Liver (tissue), 9 donors: ENCODE data around the gene CNTN5. TPM values are rescaled to one million over a fixed set of nuclear protein-coding genes. Genes with fewer than 3 reads are reported as not detected.

Experiments used
- DNase-seq: peaks from one replicate; pipeline ENCODE4 v3.0.0-alpha.2; 2017; ENCODE audit warnings: low spot score
- H3K27ac ChIP-seq, 2 donors: one replicate each; pipeline ENCODE4 v1.7.0; 2013; ENCODE audit warnings: inconsistent platforms in 2 of 2, low read length in 2 of 2, control low read depth in 1 of 2, low read depth in 1 of 2, mild to moderate bottlenecking in 1 of 2
- H3K27me3 ChIP-seq, 4 donors: one replicate each; pipeline versions ENCODE4 v1.6.1 to v1.7.0; 2013; ENCODE audit warnings: low read length in 3 of 4, inconsistent platforms in 1 of 4, mild to moderate bottlenecking in 1 of 4, moderate library complexity in 1 of 4; ENCODE audit not compliant: control insufficient read depth in 4 of 4, insufficient read depth in 4 of 4
- H3K36me3 ChIP-seq, 4 donors: one replicate each; pipeline versions ENCODE4 v1.6.1 to v1.7.0; 2013; ENCODE audit warnings: low read length in 3 of 4, mild to moderate bottlenecking in 3 of 4, low read depth in 1 of 4, moderate library complexity in 1 of 4; ENCODE audit not compliant: control insufficient read depth in 4 of 4, insufficient read depth in 3 of 4
- H3K4me1 ChIP-seq, 4 donors: one replicate each; pipeline versions ENCODE4 v1.6.1 to v1.7.0; 2013; ENCODE audit warnings: low read length in 3 of 4, mild to moderate bottlenecking in 3 of 4, moderate library complexity in 1 of 4; ENCODE audit not compliant: control insufficient read depth in 4 of 4, insufficient read depth in 4 of 4
- H3K4me3 ChIP-seq, 3 donors: one replicate each; pipeline versions ENCODE4 v1.6.1 to v1.7.0; 2013; ENCODE audit warnings: low read length in 3 of 3, control low read depth in 1 of 3, low read depth in 1 of 3, mild to moderate bottlenecking in 1 of 3
- H3K9ac ChIP-seq, 2 donors: one replicate each; pipeline ENCODE4 v1.7.0; 2013; ENCODE audit warnings: low read length in 2 of 2, mild to moderate bottlenecking in 2 of 2, moderate library complexity in 2 of 2, control low read depth in 1 of 2, low read depth in 1 of 2
- H3K9me3 ChIP-seq, 4 donors: one replicate each; pipeline versions ENCODE4 v1.6.1 to v1.7.0; 2013; ENCODE audit warnings: low read length in 3 of 4; ENCODE audit not compliant: control insufficient read depth in 4 of 4
- CTCF ChIP-seq: fragments of 150-350 bp; IDR thresholded peaks from 2 replicates; pipeline ENCODE4 v1.5.1; 2017; ENCODE audit warnings: improper control_type of control experiment, low read depth, low read length; ENCODE audit not compliant: missing input control
- EGR1 ChIP-seq, 2 donors: IDR thresholded peaks; 2 replicates each; pipeline ENCODE4 v1.6.1; 2016 to 2018; ENCODE audit warnings: antibody characterized with exemption in 2 of 2, low read depth in 2 of 2
- FOXA1 ChIP-seq: IDR thresholded peaks from 2 replicates; pipeline ENCODE4 v1.6.1; 2016; ENCODE audit warnings: antibody characterized with exemption
- GABPA ChIP-seq, 2 donors: IDR thresholded peaks in 1 of 2; conservative IDR thresholded peaks in 1 of 2; 2 replicates each; pipeline ENCODE4 v1.6.1; 2016; ENCODE audit warnings: antibody characterized with exemption in 2 of 2, mild to moderate bottlenecking in 1 of 2, moderate library complexity in 1 of 2
- HNF4G ChIP-seq: IDR thresholded peaks from 2 replicates; pipeline ENCODE4 v1.6.1; 2016; ENCODE audit warnings: antibody characterized with exemption
- MAX ChIP-seq: IDR thresholded peaks from 2 replicates; pipeline ENCODE4 v1.6.1; 2016; ENCODE audit warnings: antibody characterized with exemption
- NR2F2 ChIP-seq: IDR thresholded peaks from 2 replicates; pipeline ENCODE4 v1.6.1; 2016; ENCODE audit warnings: antibody characterized with exemption
- RAD21 ChIP-seq, 2 donors: IDR thresholded peaks; 2 replicates each; pipeline ENCODE4 v1.6.1; 2016; ENCODE audit warnings: antibody characterized with exemption in 2 of 2, mild to moderate bottlenecking in 2 of 2
- REST ChIP-seq: IDR thresholded peaks from 2 replicates; pipeline ENCODE4 v1.6.1; 2016; ENCODE audit warnings: antibody characterized with exemption, mild to moderate bottlenecking
- SP1 ChIP-seq: IDR thresholded peaks from 2 replicates; pipeline ENCODE4 v1.6.1; 2018; ENCODE audit warnings: antibody characterized with exemption, mild to moderate bottlenecking
- TAF1 ChIP-seq: conservative IDR thresholded peaks from 2 replicates; pipeline ENCODE4 v1.6.1; 2016; ENCODE audit warnings: antibody characterized with exemption, mild to moderate bottlenecking
- ZBTB33 ChIP-seq: IDR thresholded peaks from 2 replicates; pipeline ENCODE4 v1.6.1; 2016; ENCODE audit warnings: antibody characterized with exemption
- WGBS: extraction: QIAGEN DNeasy Blood & Tissue Kit; methylation state at CpG from one replicate; pipeline ENCODE4 v1.1.7; 2013; 5-methylcytosine and 5-hydroxymethylcytosine counted together
- polyA plus RNA-seq, 2 donors: library from polyadenylated mRNA; stranded (reverse) in 1 of 2; unstranded in 1 of 2; fragments of 200-250 nt in 1 of 2; fragments of >200 nt in 1 of 2; fragmentation: Nextera tagmentation in 1 of 2; extraction: Ambion mirVana in 1 of 2; gene quantifications; one replicate each; pipeline versions ENCODE4 v1.2.1 to v1.2.3, GENCODE V29; 2013 to 2015
- total RNA-seq, 2 donors: library from RNA; depleted of rRNA; stranded (reverse); fragments of >200 nt; gene quantifications; one replicate each; pipeline ENCODE4 v1.2.3, GENCODE V29; 2014
- TF ChIP-seq, protein P1 (sequence below): IDR thresholded peaks from 2 replicates; pipeline ENCODE4 v1.6.1; 2016; ENCODE audit warnings: antibody characterized with exemption
- donor health status: healthy.
- donor health status: healthy.
- donor health status: healthy.
- donor health status: healthy.
- donor health status: healthy.

CNTN5 gene
- total and polyA plus RNA-seq, 4 donors: 0.01 to 0.08 (median 0.04) TPM

- H3K9me3 ChIP-seq: no peaks in the 10 kb centered on the region
- no peaks in the 10 kb centered on the region for H3K4me1 ChIP-seq
- TF ChIP-seq NR2F2 (no peak), REST (no peak)
- H3K36me3 ChIP-seq: no peaks in the 10 kb centered on the region
- H3K27me3 ChIP-seq: no peaks in the 10 kb centered on the region
- H3K9ac ChIP-seq: no peak overlapping the region
- 83% methylated on average over 1 of the region's 1 CpG for WGBS
- no peak for DNase-seq
- no peak overlapping the region for H3K27ac ChIP-seq
- no peak overlapping the region for H3K4me3 ChIP-seq
Measured at GRCh38 chr11:99135508-99135907, 114.8 kb downstream of the CNTN5 start.

DNA sequence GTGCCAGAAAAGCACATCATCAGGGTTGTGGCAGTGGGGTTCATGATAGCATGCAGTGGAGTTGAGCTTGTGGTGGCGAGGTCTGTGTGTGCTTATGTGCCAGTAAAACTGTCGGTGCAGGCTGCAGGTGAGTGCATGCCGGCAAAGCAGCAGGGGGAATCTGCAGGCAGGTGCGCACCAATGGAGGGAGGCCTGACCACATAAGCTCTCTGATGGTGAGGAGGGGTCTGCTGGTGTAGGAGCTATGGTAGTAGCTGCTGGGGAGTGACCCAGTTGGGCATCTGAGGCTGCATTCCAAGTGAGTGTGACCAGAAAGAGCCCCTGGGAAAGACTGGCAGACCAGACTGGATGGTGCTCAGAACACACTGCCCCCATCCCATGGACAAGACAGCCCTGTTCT is 121.5 kb downstream of the CNTN5 start:
- no peak for TF ChIP-seq TAF1
- TF ChIP-seq NR2F2: no peak
- TF ChIP-seq HNF4G: no peak
- no peak for TF ChIP-seq MAX
- no peak for TF ChIP-seq RAD21 (IDR thresholded peaks at IDR 0.05)
- no peak for TF ChIP-seq GABPA (IDR thresholded peaks at IDR 0.05 in 1 of 2, conservative IDR thresholded peaks at IDR 0.05 in 1 of 2)
- TF ChIP-seq FOXA1: no peak
- TF ChIP-seq ZBTB33: no peak
- no peak for TF ChIP-seq EGR1 (IDR thresholded peaks at IDR 0.05; ENCODE audit: low read depth in 2 of 2)
- TF ChIP-seq, protein P1, sequence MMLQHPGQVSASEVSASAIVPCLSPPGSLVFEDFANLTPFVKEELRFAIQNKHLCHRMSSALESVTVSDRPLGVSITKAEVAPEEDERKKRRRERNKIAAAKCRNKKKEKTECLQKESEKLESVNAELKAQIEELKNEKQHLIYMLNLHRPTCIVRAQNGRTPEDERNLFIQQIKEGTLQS: no peak
- no peak for TF ChIP-seq SP1
- no peak for TF ChIP-seq CTCF
- no peak for TF ChIP-seq REST
- Histone ChIP-seq H3K27me3 (no peaks in the 10 kb centered on the region), H3K4me3 (no peak overlapping the region), H3K9ac (no peak overlapping the region), H3K27ac (no peak overlapping the region), H3K9me3 (no peaks in the 10 kb centered on the region), H3K4me1 (no peaks in the 10 kb centered on the region), H3K36me3 (no peaks in the 10 kb centered on the region)
- WGBS: 60% methylated on average over 4 of the region's 4 CpGs
- DNase-seq: no peak
